ENCODE results near the gene KCNIP4. TPM values are rescaled to one million over a fixed set of nuclear protein-coding genes. Genes with fewer than 3 reads are reported as not detected.

The KCNIP4 gene
- total RNA-seq, 4 donors from 2014 or later, result 1.3 to 11.1 TPM; not detected in 2

DNA sequence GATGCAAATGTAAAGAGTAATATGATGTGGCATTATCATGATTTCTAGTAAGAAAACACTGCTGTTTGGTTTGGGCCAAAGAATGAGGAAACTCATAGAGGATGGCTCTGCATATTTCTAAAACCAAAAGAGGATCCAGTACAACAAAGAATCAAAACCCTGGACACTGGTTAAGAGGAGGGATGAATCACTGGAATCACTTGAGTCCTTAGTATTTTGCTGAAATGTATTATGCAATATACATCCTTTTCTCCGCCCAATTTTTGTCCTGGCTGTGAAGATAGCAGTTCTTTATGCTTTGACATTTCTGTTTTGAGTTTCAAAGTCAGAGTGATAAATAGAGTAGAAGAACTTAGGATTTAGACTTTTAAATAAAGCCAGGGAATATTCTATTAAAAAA lies 902.4 kb downstream of the KCNIP4 start:
- TF ChIP-seq, protein P1, sequence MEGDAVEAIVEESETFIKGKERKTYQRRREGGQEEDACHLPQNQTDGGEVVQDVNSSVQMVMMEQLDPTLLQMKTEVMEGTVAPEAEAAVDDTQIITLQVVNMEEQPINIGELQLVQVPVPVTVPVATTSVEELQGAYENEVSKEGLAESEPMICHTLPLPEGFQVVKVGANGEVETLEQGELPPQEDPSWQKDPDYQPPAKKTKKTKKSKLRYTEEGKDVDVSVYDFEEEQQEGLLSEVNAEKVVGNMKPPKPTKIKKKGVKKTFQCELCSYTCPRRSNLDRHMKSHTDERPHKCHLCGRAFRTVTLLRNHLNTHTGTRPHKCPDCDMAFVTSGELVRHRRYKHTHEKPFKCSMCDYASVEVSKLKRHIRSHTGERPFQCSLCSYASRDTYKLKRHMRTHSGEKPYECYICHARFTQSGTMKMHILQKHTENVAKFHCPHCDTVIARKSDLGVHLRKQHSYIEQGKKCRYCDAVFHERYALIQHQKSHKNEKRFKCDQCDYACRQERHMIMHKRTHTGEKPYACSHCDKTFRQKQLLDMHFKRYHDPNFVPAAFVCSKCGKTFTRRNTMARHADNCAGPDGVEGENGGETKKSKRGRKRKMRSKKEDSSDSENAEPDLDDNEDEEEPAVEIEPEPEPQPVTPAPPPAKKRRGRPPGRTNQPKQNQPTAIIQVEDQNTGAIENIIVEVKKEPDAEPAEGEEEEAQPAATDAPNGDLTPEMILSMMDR (IDR thresholded peaks at IDR 0.05), result no peak
- TF ChIP-seq POLR2A (IDR thresholded peaks at IDR 0.05), result no peak
- intact Hi-C loops (cut with DNase I; ENCODE audit: low total_unique reads), result no loop called here
- H3K4me3 ChIP-seq, result no peak overlapping the region

DNA sequence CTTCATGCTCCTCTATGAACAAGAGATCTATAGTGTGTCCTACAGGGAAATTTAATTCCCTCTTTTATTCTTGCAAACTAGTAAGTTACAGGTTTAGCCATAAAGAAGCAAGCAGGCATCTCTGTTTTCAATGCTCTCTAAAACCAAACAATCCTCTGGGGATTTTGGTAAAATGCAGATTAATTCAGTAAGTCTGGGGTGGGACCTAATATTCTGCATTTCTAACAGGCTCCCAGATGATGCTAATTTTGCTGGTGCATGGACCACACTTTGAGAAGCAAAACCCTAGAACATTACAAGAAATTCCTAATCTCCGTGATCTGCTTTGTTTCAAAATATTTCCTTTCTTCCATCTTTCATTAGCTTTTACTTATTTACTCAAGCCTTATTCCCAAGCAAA lies 903.5 kb downstream of the KCNIP4 start:
- no peak for TF ChIP-seq POLR2A (IDR thresholded peaks at IDR 0.05)
- TF ChIP-seq, protein P1 (IDR thresholded peaks at IDR 0.05), result no peak
- intact Hi-C loops (cut with DNase I; ENCODE audit: low total_unique reads), result no loop called here
- Histone ChIP-seq H3K4me3 (no peak overlapping the region), H3K27ac (no peak overlapping the region), H3K4me1 (no peaks in the 10 kb centered on the region), H3K27me3 (no peaks in the 10 kb centered on the region), H3K9me3 (no peaks in the 10 kb centered on the region), H3K36me3 (no peaks in the 10 kb centered on the region)
- no peak for DNase-seq

More for the DNA sequence above, 902.4 kb downstream of the KCNIP4 start:
- DNase-seq, result no peak
- Histone ChIP-seq H3K9me3 (no peaks in the 10 kb centered on the region), H3K36me3 (no peaks in the 10 kb centered on the region), H3K27me3 (no peaks in the 10 kb centered on the region), H3K27ac (no peak overlapping the region), H3K4me1 (no peaks in the 10 kb centered on the region)

- H3K27me3 ChIP-seq, result no peaks in the 10 kb centered on the region
- no peak overlapping the region for H3K4me3 ChIP-seq
- no peak for TF ChIP-seq POLR2A (IDR thresholded peaks at IDR 0.05)
- TF ChIP-seq, protein P1 (IDR thresholded peaks at IDR 0.05), result no peak
- no peaks in the 10 kb centered on the region for H3K4me1 ChIP-seq
- intact Hi-C loops (cut with DNase I; ENCODE audit: low total_unique reads), result no loop called here
- no peak for DNase-seq
- no peaks in the 10 kb centered on the region for H3K9me3 ChIP-seq
- no peak overlapping the region for H3K27ac ChIP-seq
- H3K36me3 ChIP-seq, result no peaks in the 10 kb centered on the region
Observed at GRCh38 chr4:21041708-21042107, 906.9 kb downstream of the KCNIP4 start.

GRCh38 chr4:21034728-21035127 lies 913.8 kb downstream of the KCNIP4 start:
- H3K27me3 ChIP-seq, result no peaks in the 10 kb centered on the region
- no peaks in the 10 kb centered on the region for H3K36me3 ChIP-seq
- H3K9me3 ChIP-seq, result no peaks in the 10 kb centered on the region
- DNase-seq, result no peak
- no peak for TF ChIP-seq POLR2A (IDR thresholded peaks at IDR 0.05)
- TF ChIP-seq, protein P1 (IDR thresholded peaks at IDR 0.05), result no peak
- intact Hi-C loops (cut with DNase I; ENCODE audit: low total_unique reads), result no loop called here
- H3K27ac ChIP-seq, result no peak overlapping the region
- H3K4me1 ChIP-seq, result no peaks in the 10 kb centered on the region
- no peak overlapping the region for H3K4me3 ChIP-seq

- Histone ChIP-seq H3K4me1 (no peaks in the 10 kb centered on the region), H3K4me3 (no peak overlapping the region), H3K27me3 (no peaks in the 10 kb centered on the region), H3K9me3 (no peaks in the 10 kb centered on the region), H3K36me3 (no peaks in the 10 kb centered on the region), H3K27ac (no peak overlapping the region)
- intact Hi-C loops (cut with DNase I; ENCODE audit: low total_unique reads), result no loop called here
- TF ChIP-seq POLR2A (IDR thresholded peaks at IDR 0.05), result no peak
- TF ChIP-seq, protein P1 (IDR thresholded peaks at IDR 0.05), result no peak
- DNase-seq, result no peak
Observed at GRCh38 chr4:21032089-21032645, 916.4 kb downstream of the KCNIP4 start.
